Central memory CD8-positive, alpha-beta T cell (primary cell): ENCODE results near the gene INPP5A.

ENCODE experiments used
- ATAC-seq: fragments of 150-1000 bp; cut with Tn5 transposase; replicated peaks from 2 replicates; pipeline ENCODE4 v1.10.0; 2022; ENCODE audit warnings: mild to moderate bottlenecking, moderate FRiP score, moderate number of reproducible peaks; ENCODE audit not compliant: poor library complexity, severe bottlenecking; ENCODE audit errors: extremely low read depth
- DNase-seq, 2 donors: peaks; one replicate each; pipeline ENCODE4 v3.0.0; 2021; ENCODE audit warnings: low spot score in 2 of 2
- H3K27ac Mint-ChIP-seq: one replicate; pipeline ENCODE4 v1.8.0; 2022; ENCODE audit warnings: low read depth, mild to moderate bottlenecking, moderate library complexity, mixed read lengths
- H3K27me3 Mint-ChIP-seq: one replicate; pipeline ENCODE4 v1.8.0; 2022; ENCODE audit warnings: mixed read lengths
- H3K36me3 Mint-ChIP-seq: one replicate; pipeline ENCODE4 v1.8.0; 2022; ENCODE audit warnings: mild to moderate bottlenecking, moderate library complexity, mixed read lengths; ENCODE audit not compliant: insufficient read depth
- H3K4me1 Mint-ChIP-seq: one replicate; pipeline ENCODE4 v1.8.0; 2022; ENCODE audit warnings: mixed read lengths
- H3K4me3 Mint-ChIP-seq: one replicate; pipeline ENCODE4 v1.8.0; 2022; ENCODE audit warnings: mild to moderate bottlenecking, moderate library complexity, mixed read lengths
- H3K9me3 Mint-ChIP-seq: one replicate; pipeline ENCODE4 v1.8.0; 2022; ENCODE audit warnings: mixed read lengths

Gene INPP5A

GRCh38 chr10:132662186-132662920 is 124.8 kb downstream of the INPP5A start:
- ATAC-seq (no peak), DNase-seq (no peak)
- Mint-ChIP-seq H3K27me3 (no peaks in the 10 kb centered on the region), H3K4me1 (no peaks in the 10 kb centered on the region), H3K4me3 (no peak overlapping the region), H3K27ac (no peak overlapping the region), H3K36me3 (no peaks in the 10 kb centered on the region), H3K9me3 (no peaks in the 10 kb centered on the region)

GRCh38 chr10:132663666-132664365 is 126.2 kb downstream of the INPP5A start:
- DNase-seq (no peak), ATAC-seq (no peak)
- no peaks in the 10 kb centered on the region for H3K4me1 Mint-ChIP-seq

GRCh38 chr10:132664407-132664806 is 126.8 kb downstream of the INPP5A start:
- H3K4me3 Mint-ChIP-seq = no peak overlapping the region

More at GRCh38 chr10:132663666-132664365, 126.2 kb downstream of the INPP5A start:
- no peaks in the 10 kb centered on the region for H3K9me3 Mint-ChIP-seq
- H3K4me3 Mint-ChIP-seq = no peak overlapping the region
- H3K27ac Mint-ChIP-seq = no peak overlapping the region
- no peaks in the 10 kb centered on the region for H3K27me3 Mint-ChIP-seq
- H3K36me3 Mint-ChIP-seq = no peaks in the 10 kb centered on the region

GRCh38 chr10:132664883-132665282 is 127.3 kb downstream of the INPP5A start:
- Mint-ChIP-seq H3K36me3 (no peaks in the 10 kb centered on the region), H3K27me3 (no peaks in the 10 kb centered on the region), H3K4me3 (no peak overlapping the region), H3K27ac (no peak overlapping the region), H3K9me3 (no peaks in the 10 kb centered on the region), H3K4me1 (no peaks in the 10 kb centered on the region)
- no peak for ATAC-seq
- DNase-seq = no peak

More at GRCh38 chr10:132664407-132664806, 126.8 kb downstream of the INPP5A start:
- Mint-ChIP-seq H3K4me1 (no peaks in the 10 kb centered on the region), H3K27me3 (no peaks in the 10 kb centered on the region), H3K9me3 (no peaks in the 10 kb centered on the region), H3K36me3 (no peaks in the 10 kb centered on the region), H3K27ac (no peak overlapping the region)
- DNase-seq (no peak), ATAC-seq (no peak)

GRCh38 chr10:132665946-132666704 is 128.5 kb downstream of the INPP5A start:
- DNase-seq (no peak), ATAC-seq (no peak)
- no peaks in the 10 kb centered on the region for H3K4me1 Mint-ChIP-seq
- no peaks in the 10 kb centered on the region for H3K27me3 Mint-ChIP-seq
- no peak overlapping the region for H3K27ac Mint-ChIP-seq
- no peaks in the 10 kb centered on the region for H3K36me3 Mint-ChIP-seq
- H3K4me3 Mint-ChIP-seq = no peak overlapping the region
- no peaks in the 10 kb centered on the region for H3K9me3 Mint-ChIP-seq

- H3K4me1 Mint-ChIP-seq = peaks cover 5% of the 10 kb centered on the region
- no peak overlapping the region for H3K27ac Mint-ChIP-seq
- no peak for DNase-seq
- no peak for ATAC-seq
- H3K27me3 Mint-ChIP-seq = no peaks in the 10 kb centered on the region
- no peaks in the 10 kb centered on the region for H3K9me3 Mint-ChIP-seq
- H3K4me3 Mint-ChIP-seq = no peak overlapping the region
- no peaks in the 10 kb centered on the region for H3K36me3 Mint-ChIP-seq
Measured at GRCh38 chr10:132666705-132667341, 129.2 kb downstream of the INPP5A start.

- H3K27ac Mint-ChIP-seq = no peak overlapping the region
- peaks cover 5% of the 10 kb centered on the region for H3K4me1 Mint-ChIP-seq
- DNase-seq = no peak
- no peaks in the 10 kb centered on the region for H3K36me3 Mint-ChIP-seq
- no peak for ATAC-seq
- no peak overlapping the region for H3K4me3 Mint-ChIP-seq
- no peaks in the 10 kb centered on the region for H3K9me3 Mint-ChIP-seq
- H3K27me3 Mint-ChIP-seq = no peaks in the 10 kb centered on the region
Measured at GRCh38 chr10:132667342-132668047, 129.9 kb downstream of the INPP5A start.

GRCh38 chr10:132668048-132668394 is 130.4 kb downstream of the INPP5A start:
- Mint-ChIP-seq H3K27ac (no peak overlapping the region), H3K36me3 (no peaks in the 10 kb centered on the region), H3K4me1 (peaks cover 5% of the 10 kb centered on the region), H3K4me3 (no peak overlapping the region), H3K9me3 (no peaks in the 10 kb centered on the region), H3K27me3 (no peaks in the 10 kb centered on the region)
- DNase-seq (no peak), ATAC-seq (no peak)

- ATAC-seq = no peak
- H3K4me1 Mint-ChIP-seq = peaks cover 5% of the 10 kb centered on the region
Measured at GRCh38 chr10:132669208-132669861, 131.7 kb downstream of the INPP5A start.

GRCh38 chr10:132670546-132671227 is 133.1 kb downstream of the INPP5A start:
- no peak overlapping the region for H3K27ac Mint-ChIP-seq
- no peak for ATAC-seq
- H3K4me1 Mint-ChIP-seq = peaks cover 5% of the 10 kb centered on the region
- H3K9me3 Mint-ChIP-seq = no peaks in the 10 kb centered on the region
- DNase-seq = no peak
- no peaks in the 10 kb centered on the region for H3K27me3 Mint-ChIP-seq
- H3K36me3 Mint-ChIP-seq = no peaks in the 10 kb centered on the region
- no peak overlapping the region for H3K4me3 Mint-ChIP-seq

More at GRCh38 chr10:132669208-132669861, 131.7 kb downstream of the INPP5A start:
- Mint-ChIP-seq H3K27ac (no peak overlapping the region), H3K9me3 (no peaks in the 10 kb centered on the region), H3K36me3 (no peaks in the 10 kb centered on the region), H3K4me3 (no peak overlapping the region), H3K27me3 (no peaks in the 10 kb centered on the region)
- no peak for DNase-seq
